T-helper 1 cell (primary cell): ENCODE data around the gene AIG1.
"Not testable (repeated sequence)": the region's sequence is repeated elsewhere in the genome, so short reads cannot be mapped to it uniquely, and the experiment has no call there.

Experiments used
- DNase-seq, 5 donors: peaks; one replicate each; pipeline ENCODE4 v3.0.0-alpha.2; 2012 to 2020

AIG1 gene

DNA sequence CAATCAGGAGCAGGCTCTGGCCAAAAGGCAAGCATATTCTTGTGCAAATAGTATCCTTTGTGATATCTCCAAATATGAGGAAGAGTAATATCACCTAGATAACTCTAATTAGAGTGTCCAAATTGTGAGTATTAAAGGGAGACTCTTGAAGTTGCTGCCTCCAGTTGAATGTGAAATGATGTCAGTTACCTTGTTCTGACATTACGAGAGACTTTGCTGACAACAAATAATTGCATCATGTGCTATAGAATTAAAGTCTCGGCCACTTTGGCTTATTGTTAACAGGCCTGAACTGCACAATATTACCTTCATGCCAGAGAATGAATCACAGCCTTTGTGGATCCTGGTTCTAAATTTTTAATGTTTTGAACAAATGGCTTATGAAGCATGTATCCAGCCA, 106.5 kb downstream of the AIG1 start:
- DNase-seq, result no peak

DNA sequence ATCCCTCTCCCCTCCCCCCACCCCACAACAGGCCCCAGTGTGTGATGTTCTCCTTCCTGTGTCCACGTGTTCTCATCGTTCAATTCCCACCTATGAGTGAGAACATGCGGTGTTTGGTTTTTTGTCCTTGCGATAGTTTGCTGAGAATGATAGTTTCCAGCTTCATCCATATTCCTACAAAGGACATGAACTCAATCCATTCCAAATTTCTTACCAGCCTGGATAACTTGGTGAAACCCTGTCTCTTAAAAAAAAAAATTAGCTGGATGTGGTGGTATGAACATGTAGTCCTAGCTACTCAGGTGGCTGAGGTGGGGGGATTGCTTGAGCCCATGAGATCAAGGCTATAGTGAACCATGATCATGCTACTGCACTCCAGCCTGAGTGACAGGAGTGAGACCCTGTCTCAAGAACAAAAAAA, 107.7 kb downstream of the AIG1 start:
- DNase-seq, result not testable (repeated sequence)

DNA sequence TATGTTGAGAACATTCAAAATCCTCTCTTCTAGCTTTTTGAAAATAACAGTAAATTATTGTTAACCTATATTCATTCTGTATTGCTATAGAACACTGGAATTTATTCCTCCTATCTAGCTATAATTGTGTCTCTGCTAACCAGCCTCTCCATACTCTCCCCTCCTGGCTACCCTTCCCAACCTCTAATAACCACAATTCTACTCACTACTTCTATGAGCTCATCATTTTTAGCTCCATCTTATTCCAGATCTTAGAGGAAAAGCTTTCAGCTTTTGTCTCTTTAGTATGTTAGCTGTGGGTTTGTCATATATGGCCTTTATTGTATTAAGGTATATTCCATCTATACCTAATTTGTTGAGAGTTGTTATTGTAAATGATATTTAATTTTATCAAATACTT, 108.8 kb downstream of the AIG1 start:
- no peak for DNase-seq

DNA sequence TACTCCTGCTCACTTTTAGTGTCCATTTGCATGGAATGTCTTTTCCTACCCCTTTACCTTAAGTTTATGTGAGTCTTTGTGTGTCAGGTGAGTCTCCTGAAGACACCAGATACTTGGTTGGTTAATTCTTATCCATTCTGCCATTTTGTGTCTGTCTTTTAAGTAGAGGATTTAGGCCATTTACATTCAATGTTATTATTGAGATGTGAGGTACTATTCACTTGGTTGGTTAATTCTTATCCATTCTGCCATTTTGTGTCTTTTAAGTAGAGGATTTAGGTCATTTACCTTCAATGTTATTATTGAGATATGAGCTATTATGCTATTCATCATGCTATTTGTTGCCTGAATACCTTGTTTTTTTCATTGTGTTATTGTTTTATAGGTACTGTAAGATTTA, 113.8 kb downstream of the AIG1 start:
- no peak for DNase-seq

DNA sequence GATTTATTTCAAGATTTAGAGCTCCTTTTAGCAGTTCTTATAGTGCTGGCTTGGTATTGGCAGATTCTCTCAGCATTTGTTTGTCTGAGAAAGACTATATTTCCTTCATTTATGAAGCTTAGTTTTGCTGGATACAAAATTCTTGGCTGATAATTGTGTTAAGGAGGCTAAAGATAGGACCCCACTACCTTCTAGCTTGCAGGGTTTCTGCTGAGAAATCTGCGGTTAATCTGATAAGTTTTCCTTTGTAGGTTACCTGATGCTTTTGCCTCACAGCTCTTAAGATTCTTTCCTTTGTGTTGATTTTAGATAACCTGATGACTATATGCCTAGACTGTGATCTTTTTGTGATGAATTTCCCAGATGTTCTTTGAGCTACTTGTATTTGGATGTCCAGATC, 114.3 kb downstream of the AIG1 start:
- DNase-seq, result no peak

DNA sequence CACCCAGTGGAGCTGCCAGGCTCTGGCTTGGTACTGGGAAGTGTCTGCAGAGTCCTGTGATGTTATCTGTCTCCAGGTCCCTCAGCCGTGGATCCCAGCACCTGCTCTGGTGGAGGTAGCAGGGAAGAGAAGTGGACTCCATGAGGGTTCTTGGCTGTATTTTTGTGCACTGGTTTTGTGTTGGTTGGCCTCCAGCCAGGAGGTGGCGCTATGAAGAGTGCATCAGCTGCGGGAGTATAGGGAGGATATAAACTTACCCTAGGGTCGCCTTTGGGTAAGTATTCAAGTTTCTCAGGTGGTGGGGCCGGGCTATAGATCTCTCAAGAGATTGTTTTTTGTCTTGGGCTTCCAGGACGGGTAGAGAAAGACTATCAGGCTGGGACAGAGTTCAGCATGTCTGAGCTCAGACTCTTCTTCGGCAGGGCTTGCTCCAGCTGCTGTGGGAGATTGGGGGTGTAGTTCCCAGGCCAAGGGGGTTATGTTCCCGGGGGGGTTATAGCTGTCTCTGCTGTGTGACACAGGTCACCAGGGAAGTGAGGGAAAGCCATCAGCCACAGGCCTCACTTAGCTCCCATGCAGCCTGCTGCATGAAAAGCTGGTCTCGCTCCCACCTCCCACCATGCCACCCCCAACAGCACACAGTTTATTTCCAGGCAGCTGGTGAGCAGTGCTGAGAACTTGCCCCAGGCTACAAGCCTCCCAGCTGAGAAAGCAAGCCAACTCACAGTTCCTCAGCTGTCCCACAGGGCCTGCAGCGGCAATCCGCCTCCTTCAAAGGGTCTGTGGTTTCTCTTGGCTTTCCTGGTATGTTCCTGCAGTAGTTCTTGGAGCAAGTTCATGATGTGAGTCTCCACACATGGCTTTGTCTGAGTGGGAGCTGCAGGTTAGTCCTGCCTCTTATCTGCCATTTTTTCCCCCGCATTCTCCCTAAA, 115.7 kb downstream of the AIG1 start:
- no peak for DNase-seq

DNA sequence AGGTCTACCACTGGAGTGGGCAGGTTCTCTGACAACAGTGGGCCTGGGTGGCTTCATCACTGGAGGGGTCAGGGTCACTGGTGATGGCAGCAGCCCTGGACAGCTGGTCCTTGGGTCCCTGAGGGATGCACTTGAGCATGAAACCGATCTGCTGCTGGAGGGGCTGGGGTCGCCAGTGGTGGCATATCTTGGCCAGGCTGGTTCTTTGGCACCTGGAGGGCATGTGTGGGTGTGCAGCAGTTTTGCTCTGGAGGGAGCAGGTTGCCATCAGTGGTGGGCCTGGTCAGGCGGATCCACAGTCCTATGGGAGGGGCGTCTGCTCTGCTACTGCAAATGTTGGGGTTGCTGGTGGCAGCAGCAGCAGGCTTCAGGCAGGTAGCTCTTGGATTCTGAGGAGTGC, 117.0 kb downstream of the AIG1 start:
- no peak for DNase-seq

DNA sequence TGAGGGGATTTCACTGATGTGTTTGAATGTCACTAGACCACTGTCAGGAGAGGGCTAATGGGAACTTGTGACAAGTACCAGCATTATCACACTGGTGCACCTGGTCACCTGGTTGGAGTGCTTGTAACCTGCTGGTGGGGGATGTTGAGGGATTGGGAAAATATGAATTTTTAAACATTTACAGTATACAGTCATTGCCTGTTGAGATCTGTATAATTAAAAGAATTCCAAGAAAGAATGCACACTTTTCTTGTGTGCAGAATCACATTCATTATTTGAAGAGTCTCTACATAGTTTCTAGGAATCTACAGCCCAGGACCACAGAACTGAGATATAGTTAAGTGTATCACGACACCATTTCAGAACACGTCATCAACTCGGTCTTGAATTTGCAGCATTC, 118.4 kb downstream of the AIG1 start:
- DNase-seq, result no peak

DNA sequence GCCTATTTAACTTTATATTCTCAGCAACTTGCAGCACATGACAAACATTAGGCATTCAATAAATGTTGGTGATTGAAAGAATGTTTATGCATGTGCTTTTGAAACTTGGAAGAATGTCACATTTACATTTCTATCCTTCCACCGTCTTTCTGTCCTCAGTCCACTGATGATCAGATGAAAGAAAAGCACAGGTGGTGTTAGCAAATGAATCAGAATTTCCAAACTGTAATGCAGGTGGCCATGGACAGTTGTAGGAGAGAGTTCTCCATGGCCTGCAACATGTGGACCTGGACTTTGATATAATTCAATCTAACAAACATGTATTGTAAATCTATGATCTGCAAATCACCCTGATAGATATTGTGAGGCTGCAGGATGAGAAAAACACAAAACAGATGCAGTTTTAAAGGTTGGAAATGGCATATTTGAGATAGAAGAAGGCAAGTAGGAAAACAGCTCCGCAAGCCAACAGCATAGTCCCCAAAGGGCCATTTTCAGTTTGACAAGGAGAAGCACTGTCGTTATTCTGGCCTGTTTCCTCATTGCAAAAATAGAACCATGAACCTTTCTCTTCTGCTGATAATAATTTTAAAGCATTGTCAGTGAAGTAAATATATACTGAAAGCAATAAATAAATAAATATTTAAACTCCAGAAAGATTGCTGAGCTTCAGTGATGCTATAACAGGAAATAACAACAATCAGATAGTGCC, 119.4 kb downstream of the AIG1 start:
- no peak for DNase-seq

DNA sequence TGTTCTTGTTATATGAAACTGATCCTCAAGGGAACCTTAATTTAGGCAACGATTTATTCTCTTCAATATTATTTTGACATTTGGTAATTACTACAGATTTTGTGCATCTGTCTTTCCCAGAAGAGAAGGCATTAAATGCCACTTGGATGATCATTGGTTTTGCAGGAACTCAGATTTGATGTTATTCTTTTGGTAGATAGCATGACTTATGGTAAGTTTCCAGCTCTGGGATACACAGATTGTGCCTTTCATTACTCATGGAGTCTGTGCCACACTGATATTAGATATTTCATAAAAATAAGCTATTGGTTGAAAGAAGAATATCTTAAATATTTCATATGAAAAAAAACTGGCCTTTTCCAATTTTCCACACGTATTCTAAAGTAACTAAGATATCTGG, 120.1 kb downstream of the AIG1 start:
- DNase-seq, result no peak

DNA sequence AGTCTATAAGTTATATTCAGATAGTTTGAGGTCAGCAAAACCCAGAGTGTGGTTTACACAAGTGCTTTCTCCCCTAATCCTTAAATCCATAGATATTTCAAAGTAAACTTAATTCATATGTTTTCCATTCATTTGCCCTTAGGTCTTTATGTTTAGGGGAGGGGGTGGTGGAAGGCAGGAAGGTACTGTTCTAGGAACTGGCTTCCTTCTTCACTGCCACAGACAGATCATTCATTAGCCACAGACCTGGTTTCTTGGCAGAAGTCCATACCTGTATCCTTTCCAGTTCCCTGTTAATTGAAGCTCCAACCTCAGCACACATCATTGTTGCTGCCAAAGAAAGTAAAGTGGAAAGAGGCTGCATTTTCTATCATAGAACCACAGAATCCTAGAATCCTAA, 123.0 kb downstream of the AIG1 start:
- DNase-seq, result no peak

DNA sequence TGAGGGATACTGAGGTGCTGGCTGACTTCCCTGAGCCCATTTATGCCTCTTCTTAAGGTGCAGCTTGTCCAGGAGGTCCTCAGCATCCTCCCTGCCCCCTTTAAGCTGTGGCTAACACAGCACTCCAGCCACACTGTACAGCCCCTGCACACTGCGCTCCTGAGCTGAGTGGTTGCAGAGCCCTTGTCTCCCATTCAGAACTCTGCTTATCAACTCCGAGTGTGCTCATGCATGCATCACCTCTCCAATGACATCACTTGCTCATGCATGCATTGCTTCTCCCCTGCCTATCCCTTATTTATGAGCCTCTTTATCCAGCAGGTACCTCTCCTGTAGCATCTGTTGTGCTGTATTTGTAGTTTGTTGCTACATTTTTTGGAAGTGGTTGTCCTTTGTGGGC, 124.6 kb downstream of the AIG1 start:
- DNase-seq, result no peak

DNA sequence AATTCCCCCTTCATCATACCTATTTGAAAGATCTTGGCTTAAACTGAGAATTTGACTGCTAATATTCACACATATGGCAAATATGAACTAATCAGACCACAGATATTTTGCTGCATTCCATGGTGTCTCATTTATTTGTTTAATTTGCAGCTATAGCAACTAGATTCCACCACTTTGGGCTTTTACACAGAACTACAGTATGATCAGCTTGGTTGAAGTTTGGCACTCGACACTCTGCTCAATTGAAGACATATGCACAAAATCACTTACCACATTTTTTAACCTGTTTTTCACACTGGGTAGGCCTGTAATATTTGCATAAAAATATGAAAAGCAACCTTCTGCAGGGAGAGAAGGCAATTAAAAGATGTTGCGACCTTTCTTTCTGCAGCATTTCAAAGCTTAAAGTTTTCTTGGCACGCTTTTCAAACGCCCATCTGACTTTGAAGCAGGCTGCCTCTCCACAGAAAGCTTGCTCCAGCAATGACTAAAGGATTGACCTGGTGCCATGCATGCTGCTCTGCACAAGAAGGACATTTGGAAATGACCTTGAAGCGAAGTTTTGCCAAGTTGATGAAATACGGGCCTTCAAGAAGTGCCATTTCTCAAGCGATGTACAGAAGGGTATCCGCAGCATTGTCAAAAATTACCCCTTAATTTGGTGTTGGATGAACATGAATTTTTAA, 126.7 kb downstream of the AIG1 start:
- DNase-seq, result no peak

DNA sequence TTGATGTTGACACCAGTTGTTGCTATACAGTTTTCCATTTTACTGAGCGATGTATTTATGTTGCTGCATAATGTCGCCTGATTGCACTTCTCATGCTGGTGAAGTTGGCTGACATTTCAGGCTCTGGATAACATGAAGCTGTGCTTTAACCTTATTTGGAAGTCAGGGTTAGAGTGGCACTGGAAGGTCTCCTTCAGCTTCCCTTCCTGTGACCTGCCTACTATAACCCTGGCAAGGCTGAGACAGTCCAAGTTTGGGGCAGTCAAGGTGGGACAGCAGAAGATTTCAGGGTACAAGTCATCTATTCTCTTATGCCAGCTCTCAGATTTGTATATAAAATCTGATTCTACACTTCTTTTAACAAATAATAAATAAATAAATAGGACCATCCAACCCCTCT, 127.6 kb downstream of the AIG1 start:
- DNase-seq, result no peak

DNA sequence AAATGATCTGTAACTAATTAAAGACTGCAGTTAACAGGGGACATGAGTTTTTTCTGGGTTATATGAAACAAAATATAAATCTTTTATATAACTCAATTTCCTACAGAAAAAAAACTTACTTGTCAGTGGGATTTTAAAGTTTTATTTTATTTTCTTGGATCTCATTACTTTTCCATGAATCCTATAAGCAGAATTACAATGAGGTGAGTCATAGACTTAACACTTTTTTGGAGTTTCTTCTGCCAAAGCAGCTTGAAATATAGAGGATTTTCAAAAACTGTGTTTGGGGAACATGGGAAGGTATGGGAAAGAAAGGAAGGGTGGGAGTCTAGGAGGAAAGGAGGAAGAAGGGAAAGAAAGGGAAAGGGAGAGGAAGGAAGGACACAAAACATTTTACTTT, 130.7 kb downstream of the AIG1 start:
- DNase-seq, result no peak

DNA sequence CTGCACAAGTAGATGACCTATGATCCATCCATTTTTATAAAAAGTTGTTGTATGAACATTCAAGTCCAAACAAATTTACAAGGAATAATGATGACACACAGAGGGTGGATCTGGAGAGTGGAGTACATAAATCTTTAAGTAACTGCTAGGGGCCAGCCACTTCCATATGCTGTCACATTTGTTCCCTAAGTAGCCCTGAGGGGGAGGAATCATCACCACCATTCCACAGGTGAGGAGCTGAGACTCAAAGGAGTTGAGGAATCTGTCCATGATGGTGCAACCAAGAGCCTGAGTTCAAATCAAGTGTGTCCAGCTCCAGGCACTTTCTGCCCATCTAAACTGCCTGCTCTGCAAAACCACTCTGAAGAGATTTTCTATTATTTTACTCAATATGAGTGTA, 132.1 kb downstream of the AIG1 start:
- no peak for DNase-seq

DNA sequence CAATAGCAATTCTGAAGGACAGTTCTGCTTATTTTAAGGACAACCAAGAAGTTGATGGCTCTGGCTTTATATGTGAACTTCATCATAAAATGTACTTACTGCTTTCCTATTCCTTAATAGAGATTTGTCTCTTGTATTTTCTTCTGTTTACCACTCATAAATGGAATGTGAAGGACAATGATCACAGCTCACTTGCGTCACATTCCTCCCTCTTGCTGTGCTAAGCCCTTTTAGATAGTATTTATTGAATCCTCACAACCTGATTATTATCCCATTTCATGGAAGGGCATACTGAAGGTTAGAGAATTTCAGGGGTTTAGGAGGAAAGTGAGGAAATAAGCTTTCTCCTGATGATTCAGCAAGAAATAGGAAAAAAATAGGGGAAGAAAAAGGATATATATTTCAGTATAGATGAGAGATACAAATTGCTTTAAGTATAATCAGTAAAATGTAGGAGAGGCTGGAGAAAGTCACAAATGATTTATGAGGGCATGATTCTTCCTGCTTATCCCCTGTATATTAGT, 132.9 kb downstream of the AIG1 start:
- DNase-seq, result no peak

DNA sequence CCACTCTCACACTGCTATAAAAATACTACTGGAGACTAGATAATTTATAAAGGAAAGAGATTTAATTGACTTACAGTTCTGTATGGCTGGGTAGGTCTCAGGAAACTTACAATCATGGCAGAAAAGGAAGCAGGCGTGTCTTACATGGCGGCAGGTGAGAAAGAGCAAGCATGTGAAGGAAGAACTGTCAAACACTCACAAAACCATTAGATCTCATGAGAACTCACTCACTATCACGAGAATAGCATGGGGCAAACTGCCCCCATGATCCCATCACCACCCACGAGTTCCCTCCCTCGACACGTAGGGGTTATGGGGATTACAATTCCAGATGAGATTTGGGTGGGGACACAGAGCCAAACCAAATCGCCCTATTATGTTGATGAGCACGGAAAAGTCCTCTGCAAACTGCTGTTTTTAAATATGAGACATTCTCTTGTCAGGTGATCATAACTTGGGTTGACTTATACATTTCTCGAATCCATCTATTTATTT, 133.5 kb downstream of the AIG1 start:
- no peak for DNase-seq

DNA sequence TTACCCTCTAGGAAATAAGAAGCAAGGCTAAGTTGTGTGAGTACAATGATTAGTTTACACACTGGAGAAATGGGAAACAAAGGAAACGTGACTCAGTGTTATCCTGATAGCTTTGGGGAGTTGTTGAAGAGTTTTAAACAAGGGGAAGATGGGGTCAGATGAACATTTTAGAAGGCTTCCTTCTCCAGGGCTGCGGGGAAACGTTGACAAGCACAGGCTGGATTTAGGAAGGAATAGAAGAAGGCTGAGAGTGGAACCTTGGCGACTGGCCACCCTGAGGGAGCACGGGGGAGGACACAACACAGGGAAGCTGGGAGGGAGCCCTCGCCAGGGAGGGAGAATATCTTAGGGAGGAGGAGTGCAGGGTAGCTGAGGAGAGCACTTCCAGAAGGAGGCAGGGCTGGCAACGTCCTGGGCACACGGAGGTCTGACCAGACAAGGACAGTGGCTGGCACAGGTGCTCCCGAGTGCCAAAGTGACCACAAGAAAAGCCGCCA, 134.7 kb downstream of the AIG1 start:
- DNase-seq, result no peak

DNA sequence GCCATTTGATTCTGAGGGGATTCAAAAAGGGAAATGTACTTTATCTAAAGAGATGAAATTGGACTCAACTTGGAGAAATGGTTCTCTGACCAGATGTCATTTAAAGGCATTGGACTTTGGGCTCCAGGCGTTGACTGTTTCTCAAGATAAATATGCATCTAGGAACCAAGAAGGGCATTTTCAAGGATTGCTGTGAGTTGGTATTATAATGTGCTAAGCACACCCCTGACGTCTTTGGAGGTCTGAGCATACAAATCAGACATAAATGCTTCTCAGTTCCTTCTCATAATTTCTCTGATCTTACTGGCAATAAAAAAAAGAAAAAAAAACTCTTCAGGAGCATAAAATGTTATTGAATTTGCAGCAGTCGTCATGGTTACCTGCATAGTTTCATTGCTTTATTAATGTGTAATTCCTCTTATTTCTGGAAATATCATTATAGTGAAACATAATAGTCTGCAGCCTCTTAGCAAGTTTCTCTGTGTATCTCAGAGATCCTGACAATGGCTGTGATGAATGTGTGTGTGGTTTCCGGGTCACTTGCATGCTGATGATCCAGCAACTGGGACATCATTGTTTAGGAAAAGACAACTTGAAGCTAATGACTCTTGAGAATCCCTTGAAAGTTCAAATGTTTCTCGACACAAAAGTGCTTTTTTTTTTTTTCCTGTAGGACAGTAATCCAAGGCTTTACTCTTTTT, 136.0 kb downstream of the AIG1 start:
- no peak for DNase-seq

DNA sequence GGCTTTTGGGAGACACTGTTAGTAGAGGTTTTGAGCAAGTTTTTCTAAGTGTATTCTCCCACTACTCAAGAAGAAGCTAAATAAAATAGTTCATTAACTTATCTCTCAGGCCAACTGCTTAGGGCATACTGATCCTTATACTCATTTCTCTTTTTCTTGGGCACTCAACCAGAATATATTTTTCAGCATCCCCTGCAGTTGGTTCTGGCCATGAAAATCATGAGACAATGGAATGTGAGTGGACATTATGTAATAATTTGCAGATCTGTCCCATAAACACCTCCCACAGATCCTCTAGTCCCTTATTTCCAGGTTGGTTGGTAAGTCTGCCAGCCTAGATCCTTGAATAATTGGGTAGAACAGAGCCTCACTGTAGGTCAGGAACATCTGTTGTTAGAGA, 136.7 kb downstream of the AIG1 start:
- no peak for DNase-seq

DNA sequence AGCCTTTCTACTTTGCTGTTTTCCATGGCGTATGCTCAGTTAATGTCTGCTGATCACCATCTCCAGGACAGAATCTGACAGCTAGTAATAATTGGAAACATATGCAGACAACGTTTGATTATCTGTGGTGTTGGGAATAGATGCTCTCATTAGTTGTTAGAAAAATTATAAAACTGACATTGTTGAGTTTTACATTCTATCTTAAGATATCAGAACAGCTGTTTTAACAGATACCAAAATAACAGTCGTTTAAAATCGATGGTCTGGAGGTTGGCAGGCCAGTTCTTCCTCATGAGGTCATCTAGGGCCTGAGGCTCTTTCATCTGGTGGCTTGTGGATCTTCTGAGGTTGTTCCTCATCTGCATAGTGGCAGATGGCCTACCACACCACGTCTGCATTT, 137.6 kb downstream of the AIG1 start:
- DNase-seq, result no peak
